ENCODE measurements around the gene VEZF1.

The VEZF1 gene

GRCh38 chr17:57926723-57927047 is 61.4 kb downstream of the VEZF1 start:
- DNase-seq: no peak

- DNase-seq: no peak
These were observed 62.6 kb downstream of the VEZF1 start for GRCh38 chr17:57925361-57925990.

- no peak for DNase-seq
These were observed 63.4 kb downstream of the VEZF1 start for GRCh38 chr17:57924677-57925076.

Data from GF-D8 (cell line).